NCI-H82 treated with DMSO at 0.1 percent for 48 hours (cell line): ENCODE measurements around the gene DIPK1A.

Experiments
- DNase-seq: peaks from one replicate; lab custom pipeline; 2025; ENCODE audit not compliant: unreplicated experiment; lab: John Stamatoyannopoulos, UW

The DIPK1A gene

GRCh38 chr1:92843429-92844352, 117.6 kb downstream of the DIPK1A start:
- no peak for DNase-seq

DNA sequence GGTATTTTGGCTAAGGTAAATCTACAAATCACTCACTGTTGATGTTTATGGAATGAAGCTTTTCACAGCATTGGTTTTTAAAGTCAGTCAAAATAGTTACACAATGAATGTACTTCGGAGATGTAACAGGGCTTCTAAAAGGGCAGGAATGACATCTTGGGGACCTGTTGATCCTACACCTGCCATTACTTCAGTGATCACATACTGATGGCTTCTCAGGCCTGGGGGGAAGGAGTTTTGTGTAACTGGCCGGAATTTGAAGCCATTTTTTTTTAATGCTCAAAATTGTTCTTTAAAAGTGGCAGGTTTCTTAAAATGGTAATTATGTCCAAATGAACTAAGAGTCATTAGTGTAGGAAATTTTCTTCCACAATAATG, 118.2 kb downstream of the DIPK1A start:
- no peak for DNase-seq

DNA sequence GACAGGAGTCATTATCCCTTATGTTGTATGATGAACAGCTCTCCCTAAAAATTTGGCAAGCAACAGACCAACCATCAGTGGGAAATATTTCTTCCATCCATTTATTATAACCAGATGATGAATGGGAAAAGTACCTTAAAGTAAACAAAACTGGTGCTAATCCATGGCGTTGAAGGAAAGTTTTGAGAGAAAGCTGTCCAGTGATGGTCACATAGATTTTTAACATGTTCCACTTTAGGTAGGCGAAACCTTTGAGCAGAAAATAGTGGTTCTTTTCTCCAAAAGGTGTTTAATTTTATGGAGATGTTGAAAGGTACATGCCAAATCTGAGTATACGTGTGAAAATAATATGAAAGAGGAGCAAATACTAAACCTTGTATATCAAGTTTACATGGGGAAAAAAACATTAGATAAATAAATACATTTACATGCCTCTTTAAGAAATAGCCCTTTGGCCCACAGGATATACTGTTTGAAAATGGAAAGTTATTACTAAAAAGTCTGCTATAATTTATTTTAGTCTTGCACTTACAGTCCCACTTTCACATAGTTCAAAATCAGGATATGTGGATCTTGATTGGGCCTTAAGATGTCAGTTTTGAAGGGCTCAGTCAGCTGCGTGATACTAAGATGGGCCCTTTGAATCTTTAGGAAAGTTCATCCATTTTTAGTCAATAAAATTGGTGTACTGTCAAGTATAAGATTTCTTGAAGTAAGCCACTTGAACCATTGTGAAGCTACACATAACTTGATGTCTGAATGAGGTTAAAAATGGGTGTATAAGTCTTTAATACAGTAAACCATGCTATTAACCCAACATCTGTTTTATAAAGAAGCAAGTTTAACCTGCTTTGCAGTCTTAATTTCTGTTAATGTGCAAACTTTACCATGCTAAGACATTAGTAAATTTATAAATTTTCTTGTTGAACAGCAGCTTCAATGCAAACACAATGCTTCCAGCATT, 118.9 kb downstream of the DIPK1A start:
- DNase-seq = no peak

GRCh38 chr1:92840600-92840999, 120.7 kb downstream of the DIPK1A start:
- no peak for DNase-seq

DNA sequence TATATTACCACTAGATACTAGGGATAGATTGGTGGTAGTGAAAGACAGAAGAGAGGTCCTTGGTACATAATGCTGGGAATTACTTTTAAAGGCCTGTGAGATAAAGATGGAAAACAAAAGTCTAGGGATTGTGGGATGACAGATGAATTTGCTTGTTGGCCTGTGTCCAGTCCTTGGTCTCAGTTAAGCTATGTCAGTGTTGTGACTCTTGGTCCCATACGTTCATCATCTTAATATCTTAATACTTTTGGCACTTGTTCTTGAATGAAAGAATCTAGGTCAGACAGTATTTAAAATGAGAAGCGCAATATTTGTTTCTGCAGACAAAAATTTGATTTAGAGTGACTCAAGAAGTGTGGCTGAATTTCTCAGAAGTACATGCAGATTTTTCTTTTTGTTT, 121.8 kb downstream of the DIPK1A start:
- no peak for DNase-seq

GRCh38 chr1:92838519-92838918, 122.7 kb downstream of the DIPK1A start:
- DNase-seq = no peak

DNA sequence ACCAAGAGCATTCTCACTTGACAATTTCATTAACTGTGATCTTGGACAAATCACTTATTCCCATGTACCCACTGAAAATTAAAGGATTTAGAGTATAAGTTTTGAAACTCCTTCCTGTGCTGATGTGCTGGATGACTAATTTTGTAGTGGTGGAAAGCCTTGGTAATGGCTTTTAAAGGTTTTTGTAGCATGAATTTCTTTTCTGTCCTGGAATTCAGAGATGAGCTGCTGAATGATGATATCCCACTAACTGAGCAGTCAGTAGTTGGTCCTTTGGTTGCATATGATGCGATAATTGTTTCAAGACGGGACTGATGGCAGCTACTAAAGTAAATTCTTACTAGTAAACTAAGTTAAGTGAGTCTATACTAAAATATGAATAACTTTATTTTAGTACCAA, 124.2 kb downstream of the DIPK1A start:
- no peak for DNase-seq

- DNase-seq = no peak
These were observed 126.6 kb downstream of the DIPK1A start for GRCh38 chr1:92834617-92835016.

GRCh38 chr1:92833840-92834239, 127.4 kb downstream of the DIPK1A start:
- no peak for DNase-seq

GRCh38 chr1:92832537-92833114, 128.6 kb downstream of the DIPK1A start:
- DNase-seq = no peak

DNA sequence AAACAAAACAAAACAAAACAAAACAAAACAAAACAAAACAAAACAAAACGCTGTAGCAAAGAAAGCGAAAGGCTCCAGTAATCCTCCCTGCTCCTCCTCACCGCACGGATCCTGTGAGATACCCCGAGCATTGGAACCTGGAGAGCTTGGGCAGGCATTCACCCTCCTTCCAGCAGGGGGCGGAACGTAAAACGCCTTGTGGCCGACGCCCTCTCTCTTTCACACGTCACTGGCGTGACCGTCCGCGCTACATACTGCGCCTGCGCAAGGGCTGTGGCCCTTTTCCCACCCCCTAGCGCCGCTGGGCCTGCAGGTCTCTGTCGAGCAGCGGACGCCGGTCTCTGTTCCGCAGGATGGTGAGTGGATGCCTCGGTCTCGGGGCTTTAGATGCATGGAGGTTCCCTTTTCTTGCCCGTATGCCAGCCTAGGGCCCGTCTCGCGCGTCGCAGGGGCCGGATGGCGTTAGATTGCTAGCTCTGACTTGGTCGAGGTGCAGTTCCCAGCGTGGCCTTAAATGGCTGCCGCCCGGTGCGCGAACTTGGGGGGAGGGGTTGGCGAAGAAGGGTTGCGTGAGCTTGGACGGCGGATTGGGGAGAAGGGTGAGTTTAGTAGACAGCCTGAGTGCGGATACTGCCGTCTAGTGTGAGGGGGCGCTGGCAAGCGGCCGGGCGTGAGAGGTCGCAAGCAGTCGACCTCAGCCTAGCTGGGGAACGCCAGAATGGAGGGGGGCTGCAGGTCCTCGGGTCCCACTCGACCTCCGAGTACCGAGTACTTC, 129.3 kb downstream of the DIPK1A start, which contains the start of gene RPL5:
TSS of gene RPL5 (plus strand) at position 279 of the 775 bp plus-strand sequence. CDS start at position 354, 75 bp downstream.
- peak; percentile 95 for DNase-seq

- DNase-seq = no peak
These were observed 129.9 kb downstream of the DIPK1A start for GRCh38 chr1:92831368-92831761.

DNA sequence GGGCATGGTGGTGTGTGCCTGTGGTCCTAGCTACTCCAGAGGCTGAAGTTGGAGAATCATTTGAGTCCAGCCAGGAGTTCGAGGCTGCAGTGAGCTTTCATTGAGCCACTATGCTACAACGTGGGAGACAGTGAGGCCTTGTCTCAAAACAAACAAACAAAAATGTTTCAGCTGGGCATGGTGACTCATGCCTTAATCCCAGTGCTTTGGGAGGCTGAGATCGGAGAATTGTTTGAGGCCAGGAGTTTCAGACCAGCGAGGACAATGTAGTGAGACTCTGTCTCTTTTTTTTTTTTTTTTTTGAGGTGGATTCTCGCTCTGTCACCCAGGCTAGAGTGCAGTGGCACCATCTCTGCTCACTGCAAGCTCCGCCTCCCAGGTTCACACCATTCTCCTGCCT, 134.5 kb downstream of the DIPK1A start:
- no peak for DNase-seq

DNA sequence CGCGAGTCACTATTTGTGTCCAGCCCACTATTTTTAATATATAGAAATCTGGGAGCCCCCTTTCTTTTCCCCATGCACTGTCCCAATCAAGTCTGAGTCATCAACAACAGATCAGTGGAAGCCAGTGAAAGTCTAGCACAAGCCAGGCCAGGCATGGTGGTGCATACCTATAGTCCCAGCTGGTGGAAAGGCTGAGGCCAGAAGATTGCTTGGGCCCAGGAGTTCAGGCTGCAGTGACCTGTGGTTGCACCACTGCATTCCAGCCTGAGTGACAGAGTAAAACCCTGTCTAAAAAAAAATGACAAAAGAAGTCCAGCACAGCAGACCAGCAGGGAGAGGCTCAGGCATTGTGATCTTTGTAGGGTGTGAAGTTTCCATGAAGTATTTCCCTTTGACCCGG, 138.4 kb downstream of the DIPK1A start:
- no peak for DNase-seq

DNA sequence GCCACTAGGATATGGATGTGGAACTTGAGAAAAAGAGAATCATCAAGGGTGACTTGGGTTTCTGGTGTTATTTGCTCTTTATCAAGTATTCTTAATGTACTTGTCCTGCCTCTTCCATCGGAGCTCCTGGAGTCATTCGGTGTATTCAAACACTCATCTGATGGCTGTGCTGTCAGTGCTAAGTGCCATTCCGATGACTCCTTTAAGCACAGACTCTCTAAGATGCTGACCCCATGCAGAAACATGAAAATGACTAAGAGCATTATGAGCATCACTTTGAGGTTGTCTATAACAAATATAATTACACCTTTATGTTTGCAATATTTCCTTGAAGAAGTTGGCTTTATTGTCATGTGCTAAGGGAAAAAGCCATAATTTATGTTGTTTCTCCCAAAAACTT, 140.7 kb downstream of the DIPK1A start:
- no peak for DNase-seq

DNA sequence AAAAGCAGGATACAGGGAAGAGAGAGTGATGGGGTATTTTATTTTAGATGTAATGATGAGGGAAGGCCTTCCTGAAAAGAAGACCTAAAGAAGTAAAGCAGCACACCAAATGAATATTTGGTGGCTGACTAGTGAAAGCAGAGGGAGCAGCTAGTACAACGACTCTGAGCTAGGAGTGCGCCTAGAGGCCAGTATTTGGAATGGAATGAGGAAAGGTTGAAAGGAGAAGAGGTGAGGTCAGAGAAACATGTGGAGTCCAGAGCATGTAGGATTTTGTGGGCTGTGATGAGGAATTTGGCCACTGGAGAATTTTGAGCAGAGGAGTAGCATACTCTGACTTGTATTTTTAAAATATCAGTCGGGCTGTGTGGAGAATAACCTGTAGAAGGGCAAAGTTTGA, 141.2 kb downstream of the DIPK1A start:
- DNase-seq = no peak

GRCh38 chr1:92817986-92818764, 143.1 kb downstream of the DIPK1A start:
- DNase-seq = no peak

DNA sequence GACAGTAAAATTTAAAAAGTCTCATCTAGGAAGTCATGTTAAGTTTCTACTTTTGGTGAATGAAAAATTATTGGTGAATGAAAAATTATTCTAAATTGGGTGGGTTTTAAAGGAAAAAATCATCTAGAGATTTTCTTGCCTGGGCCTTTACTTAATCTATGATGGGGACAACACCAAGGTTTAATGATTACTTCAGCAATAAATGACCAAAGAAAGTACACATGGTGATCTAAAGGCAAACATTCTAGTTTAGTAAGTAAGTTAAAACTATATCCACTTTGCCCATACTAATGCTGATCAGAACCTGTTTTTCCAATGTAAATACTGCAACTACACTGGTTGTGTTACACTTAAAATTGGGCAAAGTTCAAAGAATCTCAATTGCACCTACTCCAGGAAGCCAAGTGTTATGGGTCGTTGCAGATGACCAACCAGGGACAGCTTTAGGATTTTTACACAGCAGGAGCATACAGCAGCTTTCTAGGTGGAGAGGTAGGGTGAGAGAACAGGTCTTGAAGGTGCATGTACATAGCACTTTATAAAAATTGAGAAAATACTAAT, 144.0 kb downstream of the DIPK1A start:
- DNase-seq = no peak

GRCh38 chr1:92816732-92817131, 144.5 kb downstream of the DIPK1A start:
- DNase-seq = no peak
